ENCODE data around the gene SAP130.

DNA sequence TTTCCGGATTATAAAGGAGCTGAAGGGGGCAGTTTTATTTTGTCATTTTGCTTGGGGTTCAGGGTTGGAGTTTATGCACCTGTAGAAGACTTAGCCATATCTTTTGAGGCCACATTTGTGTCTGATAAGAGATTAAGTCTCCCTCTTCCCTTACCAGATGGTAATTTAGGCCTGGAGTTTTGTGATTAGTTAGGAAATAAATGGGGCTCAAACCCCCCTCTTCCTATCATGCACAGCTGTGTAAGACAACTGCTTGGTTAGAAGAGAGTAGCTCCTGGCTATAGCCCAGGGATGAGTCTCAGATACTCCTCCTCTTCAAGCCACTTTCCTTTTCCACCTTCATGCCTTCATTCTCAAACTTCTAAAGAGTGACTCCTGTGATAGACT is 802 bp upstream of the SAP130 start:
- TF ChIP-seq, protein P1, sequence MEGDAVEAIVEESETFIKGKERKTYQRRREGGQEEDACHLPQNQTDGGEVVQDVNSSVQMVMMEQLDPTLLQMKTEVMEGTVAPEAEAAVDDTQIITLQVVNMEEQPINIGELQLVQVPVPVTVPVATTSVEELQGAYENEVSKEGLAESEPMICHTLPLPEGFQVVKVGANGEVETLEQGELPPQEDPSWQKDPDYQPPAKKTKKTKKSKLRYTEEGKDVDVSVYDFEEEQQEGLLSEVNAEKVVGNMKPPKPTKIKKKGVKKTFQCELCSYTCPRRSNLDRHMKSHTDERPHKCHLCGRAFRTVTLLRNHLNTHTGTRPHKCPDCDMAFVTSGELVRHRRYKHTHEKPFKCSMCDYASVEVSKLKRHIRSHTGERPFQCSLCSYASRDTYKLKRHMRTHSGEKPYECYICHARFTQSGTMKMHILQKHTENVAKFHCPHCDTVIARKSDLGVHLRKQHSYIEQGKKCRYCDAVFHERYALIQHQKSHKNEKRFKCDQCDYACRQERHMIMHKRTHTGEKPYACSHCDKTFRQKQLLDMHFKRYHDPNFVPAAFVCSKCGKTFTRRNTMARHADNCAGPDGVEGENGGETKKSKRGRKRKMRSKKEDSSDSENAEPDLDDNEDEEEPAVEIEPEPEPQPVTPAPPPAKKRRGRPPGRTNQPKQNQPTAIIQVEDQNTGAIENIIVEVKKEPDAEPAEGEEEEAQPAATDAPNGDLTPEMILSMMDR (IDR thresholded peaks at IDR 0.05) = no peak
- TF ChIP-seq POLR2A (IDR thresholded peaks at IDR 0.05) (no peak), EP300 (IDR thresholded peaks at IDR 0.05) (no peak)
